ENCODE data around the gene ESPN.

Gene ESPN

GRCh38 chr1:6508154-6508815, 83.7 kb downstream of the ESPN start:
- no peak for ATAC-seq
- Mint-ChIP-seq H3K4me1 (peaks cover 7% of the 10 kb centered on the region), H3K4me3 (no peak overlapping the region)

GRCh38 chr1:6508816-6509189, 84.2 kb downstream of the ESPN start:
- Mint-ChIP-seq H3K27ac (no peak overlapping the region), H3K27me3 (peaks cover 48% of the 10 kb centered on the region), H3K36me3 (no peaks in the 10 kb centered on the region), H3K4me3 (no peak overlapping the region), H3K4me1 (peaks cover 7% of the 10 kb centered on the region), H3K9me3 (no peaks in the 10 kb centered on the region)
- no peak for ATAC-seq

More at GRCh38 chr1:6508154-6508815, 83.7 kb downstream of the ESPN start:
- Mint-ChIP-seq H3K27me3 (peaks cover 52% of the 10 kb centered on the region), H3K9me3 (no peaks in the 10 kb centered on the region), H3K27ac (no peak overlapping the region), H3K36me3 (no peaks in the 10 kb centered on the region)

- no peak for ATAC-seq
- H3K4me3 Mint-ChIP-seq, result no peak overlapping the region
- H3K36me3 Mint-ChIP-seq, result no peaks in the 10 kb centered on the region
- peaks cover 42% of the 10 kb centered on the region for H3K27me3 Mint-ChIP-seq
- H3K9me3 Mint-ChIP-seq, result no peaks in the 10 kb centered on the region
- H3K4me1 Mint-ChIP-seq, result peaks cover 7% of the 10 kb centered on the region
- no peak overlapping the region for H3K27ac Mint-ChIP-seq
These were observed 84.8 kb downstream of the ESPN start for GRCh38 chr1:6509220-6509918.

GRCh38 chr1:6509919-6510291, 85.3 kb downstream of the ESPN start:
- H3K27me3 Mint-ChIP-seq, result peaks cover 37% of the 10 kb centered on the region
- no peak for ATAC-seq
- H3K27ac Mint-ChIP-seq, result no peak overlapping the region
- H3K4me1 Mint-ChIP-seq, result peaks cover 7% of the 10 kb centered on the region
- no peaks in the 10 kb centered on the region for H3K36me3 Mint-ChIP-seq
- H3K4me3 Mint-ChIP-seq, result no peak overlapping the region
- H3K9me3 Mint-ChIP-seq, result no peaks in the 10 kb centered on the region

DNA sequence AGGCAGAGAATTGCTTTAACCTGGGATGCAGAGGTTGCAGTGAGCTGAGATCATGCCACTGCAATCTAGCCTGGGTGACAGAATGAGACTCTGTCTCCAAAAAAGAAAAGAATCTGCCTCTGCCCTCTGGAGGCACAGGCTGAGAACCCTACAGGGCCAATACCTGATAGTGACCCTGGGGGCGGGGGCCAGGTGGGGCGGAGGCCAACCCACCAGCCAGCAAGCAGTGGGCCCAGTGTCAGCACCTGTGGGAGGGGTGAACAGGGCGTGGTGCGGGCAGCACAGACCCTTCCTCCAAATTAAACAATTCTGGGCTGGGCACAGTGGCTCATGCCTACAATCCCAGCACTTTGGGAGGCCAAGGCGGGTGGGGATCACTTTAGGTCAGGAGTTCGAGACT, 85.9 kb downstream of the ESPN start:
- H3K27ac Mint-ChIP-seq, result no peak overlapping the region
- H3K36me3 Mint-ChIP-seq, result no peaks in the 10 kb centered on the region
- H3K9me3 Mint-ChIP-seq, result no peaks in the 10 kb centered on the region
- peaks cover 31% of the 10 kb centered on the region for H3K27me3 Mint-ChIP-seq
- ATAC-seq, result no peak
- H3K4me3 Mint-ChIP-seq, result no peak overlapping the region
- peaks cover 7% of the 10 kb centered on the region for H3K4me1 Mint-ChIP-seq
